Neutrophil (primary cell): ENCODE measurements around the gene VWA2.

ENCODE experiments used
- H3K27ac ChIP-seq: fragments of 200-600 bp; sonication (generic); 2 replicates; pipeline ENCODE4 v1.5.1; 2016; ENCODE audit warnings: mild to moderate bottlenecking, moderate library complexity
- H3K27me3 ChIP-seq: fragments of 200-600 bp; sonication (generic); 2 replicates; pipeline ENCODE4 v1.6.0; 2016; ENCODE audit warnings: mild to moderate bottlenecking
- H3K36me3 ChIP-seq: fragments of 200-600 bp; sonication (generic); 2 replicates; pipeline ENCODE4 v1.5.1; 2017
- H3K4me1 ChIP-seq, 2 experiments: fragments of 200-600 bp in 1 of 2; sonication (generic) in 1 of 2; 1 replicate in 1 of 2; 2 replicates in 1 of 2; pipeline versions ENCODE4 v1.5.1 to v1.6.1; 2013 to 2016; ENCODE audit warnings: low read depth in 1 of 2, low read length in 1 of 2, mild to moderate bottlenecking in 1 of 2, moderate library complexity in 1 of 2; ENCODE audit not compliant: control insufficient read depth in 1 of 2, insufficient read depth in 1 of 2
- H3K4me3 ChIP-seq, 2 experiments: fragments of 200-600 bp in 1 of 2; sonication (generic) in 1 of 2; 1 replicate in 1 of 2; 2 replicates in 1 of 2; pipeline ENCODE4 v1.5.1; 2013 to 2016; ENCODE audit warnings: low read depth in 1 of 2, low read length in 1 of 2, mild to moderate bottlenecking in 1 of 2, moderate library complexity in 1 of 2
- H3K9me3 ChIP-seq: fragments of 200-600 bp; sonication (generic); 2 replicates; pipeline ENCODE4 v1.5.1; 2016
- CTCF ChIP-seq: fragments of 200-600 bp; sonication (generic); IDR thresholded peaks from 2 replicates; pipeline ENCODE4 v1.5.1; 2016; ENCODE audit warnings: antibody characterized with exemption

VWA2 gene

GRCh38 chr10:114260366-114260765, 21.3 kb downstream of the VWA2 start:
- no peak for TF ChIP-seq CTCF
- Histone ChIP-seq H3K27me3 (no peaks in the 10 kb centered on the region), H3K36me3 (no peaks in the 10 kb centered on the region), H3K27ac (no peak overlapping the region), H3K9me3 (no peaks in the 10 kb centered on the region), H3K4me3 (no peak overlapping the region), H3K4me1 (no peaks in the 10 kb centered on the region)

GRCh38 chr10:114261076-114261475, 22.0 kb downstream of the VWA2 start:
- Histone ChIP-seq H3K4me1 (no peaks in the 10 kb centered on the region), H3K27ac (no peak overlapping the region), H3K27me3 (no peaks in the 10 kb centered on the region), H3K4me3 (no peak overlapping the region), H3K9me3 (no peaks in the 10 kb centered on the region), H3K36me3 (no peaks in the 10 kb centered on the region)
- TF ChIP-seq CTCF, result no peak

GRCh38 chr10:114262496-114262895, 23.4 kb downstream of the VWA2 start:
- TF ChIP-seq CTCF, result no peak
- H3K27ac ChIP-seq, result no peak overlapping the region
- no peak overlapping the region for H3K4me3 ChIP-seq
- no peaks in the 10 kb centered on the region for H3K36me3 ChIP-seq
- no peaks in the 10 kb centered on the region for H3K27me3 ChIP-seq
- H3K4me1 ChIP-seq, result no peaks in the 10 kb centered on the region
- no peaks in the 10 kb centered on the region for H3K9me3 ChIP-seq

GRCh38 chr10:114265392-114266053, 26.5 kb downstream of the VWA2 start:
- TF ChIP-seq CTCF, result no peak
- Histone ChIP-seq H3K4me3 (no peak overlapping the region), H3K36me3 (no peaks in the 10 kb centered on the region), H3K4me1 (no peaks in the 10 kb centered on the region), H3K27me3 (no peaks in the 10 kb centered on the region), H3K27ac (no peak overlapping the region), H3K9me3 (no peaks in the 10 kb centered on the region)

GRCh38 chr10:114266521-114266920, 27.5 kb downstream of the VWA2 start:
- no peak for TF ChIP-seq CTCF
- Histone ChIP-seq H3K9me3 (no peaks in the 10 kb centered on the region), H3K27me3 (no peaks in the 10 kb centered on the region), H3K4me1 (no peaks in the 10 kb centered on the region), H3K4me3 (no peak overlapping the region), H3K36me3 (no peaks in the 10 kb centered on the region), H3K27ac (no peak overlapping the region)
